Astrocyte (in vitro differentiated cells and primary cell): Measurements from ENCODE around the gene PTPRN2.

Source experiments
- CTCF ChIP-seq: IDR thresholded peaks from 2 replicates; pipeline ENCODE4 v1.5.1; 2011; ENCODE audit warnings: low read depth, mild to moderate bottlenecking, inconsistent platforms, low read length, moderate library complexity; ENCODE audit not compliant: insufficient read depth
- EZH2 ChIP-seq: IDR thresholded peaks from 2 replicates; pipeline ENCODE4 v1.6.1; 2012; ENCODE audit warnings: mild to moderate bottlenecking, low read length, inconsistent platforms; ENCODE audit not compliant: insufficient read depth

DNA sequence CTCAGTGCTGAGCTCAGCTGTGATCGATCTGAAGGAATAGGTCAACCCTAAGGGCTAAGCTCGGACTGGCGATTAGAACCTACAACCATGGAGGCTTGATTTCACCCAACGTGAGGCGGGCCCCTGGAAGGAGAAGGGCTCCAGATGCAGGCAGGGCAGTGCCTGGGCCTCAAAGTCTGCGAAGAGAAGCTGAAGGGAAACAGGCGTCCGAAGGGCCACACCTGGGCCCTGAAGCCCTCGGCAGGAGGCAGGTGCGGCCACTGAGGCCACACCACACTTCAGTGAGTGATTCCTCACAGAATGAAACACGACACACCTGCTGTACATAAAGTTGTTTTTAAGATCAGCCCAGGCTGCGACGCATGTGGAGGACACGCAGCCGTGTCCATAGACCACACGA is 198.7 kb downstream of the PTPRN2 start:
- TF ChIP-seq CTCF: no peak
- no peak for TF ChIP-seq EZH2
